Common myeloid progenitor, CD34-positive (primary cell): ENCODE measurements around the gene FAM107B.

Source experiments
- CTCF ChIA-PET: fragments of 350-600 bp; sonication (Branson Sonifier 250); formaldehyde crosslinking; loops from one replicate; lab custom pipeline; 2021; ENCODE audit warnings: antibody characterized with exemption; lab: Charles Lee
- POLR2A ChIA-PET: fragments of 350-600 bp; sonication (Branson Sonifier 250); formaldehyde crosslinking; loops from one replicate; lab custom pipeline; 2021; ENCODE audit warnings: antibody characterized with exemption; lab: Charles Lee
- DNase-seq, 3 donors: peaks; one replicate each; pipeline versions ENCODE4 v3.0.0 to v3.0.0-alpha.2; 2013
- H3K27ac ChIP-seq, 2 experiments: 1 replicate in 1 of 2; 2 replicates in 1 of 2; pipeline ENCODE4 v1.7.0; 2013; ENCODE audit warnings: inconsistent platforms in 2 of 2, low read length in 2 of 2, mild to moderate bottlenecking in 2 of 2, low read depth in 1 of 2, moderate library complexity in 1 of 2; ENCODE audit not compliant: severe bottlenecking in 2 of 2, insufficient read depth in 1 of 2, poor library complexity in 1 of 2
- H3K27me3 ChIP-seq, 5 experiments: replicated peaks in 2 of 5; 1 replicate in 3 of 5; 2 replicates in 2 of 5; pipeline versions ENCODE4 v1.6.1 to v1.7.0; 2013; ENCODE audit warnings: low read length in 4 of 5, mild to moderate bottlenecking in 2 of 5, moderate library complexity in 2 of 5, inconsistent platforms in 1 of 5; ENCODE audit not compliant: insufficient read depth in 5 of 5, control insufficient read depth in 4 of 5
- H3K36me3 ChIP-seq, 4 experiments: 1 replicate in 2 of 4; 2 replicates in 2 of 4; pipeline versions ENCODE4 v1.6.1 to v1.7.0; 2013; ENCODE audit warnings: low read length in 3 of 4, control low read depth in 1 of 4, mild to moderate bottlenecking in 1 of 4; ENCODE audit not compliant: control insufficient read depth in 4 of 4, insufficient read depth in 4 of 4
- H3K4me1 ChIP-seq, 4 experiments: 1 replicate in 3 of 4; 2 replicates in 1 of 4; pipeline versions ENCODE4 v1.6.1 to v1.7.1; 2013; ENCODE audit warnings: low read length in 3 of 4, mild to moderate bottlenecking in 3 of 4, control low read depth in 1 of 4, inconsistent platforms in 1 of 4, moderate library complexity in 1 of 4; ENCODE audit not compliant: control insufficient read depth in 4 of 4, insufficient read depth in 4 of 4; ENCODE audit errors: control extremely low read depth in 1 of 4
- H3K4me3 ChIP-seq, 7 experiments: 1 replicate in 4 of 7; 2 replicates in 3 of 7; pipeline versions ENCODE4 v1.5.1 to v1.7.0; 2013; ENCODE audit warnings: mild to moderate bottlenecking in 7 of 7, low read length in 6 of 7, moderate library complexity in 6 of 7, inconsistent platforms in 2 of 7, low read depth in 2 of 7, control low read depth in 1 of 7; ENCODE audit not compliant: insufficient read depth in 4 of 7, control insufficient read depth in 1 of 7; ENCODE audit errors: extremely low read depth in 1 of 7
- H3K9me3 ChIP-seq, 5 experiments: 1 replicate in 4 of 5; 2 replicates in 1 of 5; pipeline versions ENCODE4 v1.6.1 to v1.7.1; 2013; ENCODE audit warnings: low read length in 4 of 5, mild to moderate bottlenecking in 2 of 5, inconsistent platforms in 1 of 5, low read depth in 1 of 5, moderate library complexity in 1 of 5; ENCODE audit not compliant: control insufficient read depth in 4 of 5, insufficient read depth in 2 of 5; ENCODE audit errors: control extremely low read depth in 1 of 5
- WGBS: methylation state at CpG from one replicate; pipeline ENCODE4 v1.1.5; 2013; ENCODE audit not compliant: insufficient coverage; 5-methylcytosine and 5-hydroxymethylcytosine counted together

The FAM107B gene

DNA sequence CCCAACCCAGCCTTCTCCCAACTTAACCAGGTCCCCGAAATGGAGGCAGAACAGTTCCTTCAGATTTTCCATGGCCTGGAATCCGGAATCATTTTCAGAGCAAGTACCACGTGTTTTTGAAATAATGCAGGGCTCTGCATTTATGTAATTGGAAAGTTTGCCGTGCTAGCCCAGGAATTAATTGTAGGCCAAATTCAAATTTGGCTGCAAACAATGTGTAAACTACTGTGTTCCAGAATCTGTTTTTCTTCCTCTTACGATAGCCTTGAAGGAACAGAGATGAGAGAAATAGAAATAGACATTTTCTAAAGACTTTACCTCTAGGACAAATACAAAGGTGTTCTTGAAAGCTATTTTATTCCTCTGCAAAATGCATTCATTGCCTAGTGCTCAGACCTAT, 77.4 kb downstream of the FAM107B start:
- no peak overlapping the region for H3K4me3 ChIP-seq
- 97% methylated on average over 3 of the region's 5 CpGs for WGBS
- H3K27me3 ChIP-seq, result no peaks in the 10 kb centered on the region
- DNase-seq, result no peak
- POLR2A ChIA-PET, result no interaction called here
- CTCF ChIA-PET, result interaction anchor here (0.5 kb wide), 1 partner anchor 690 kb away, joined by 3 read pairs; no protein-coding TSS in a partner anchor
- H3K9me3 ChIP-seq, result peaks cover 0 to 3% (median 0%) of the 10 kb centered on the region in 5 experiments
- no peak overlapping the region for H3K27ac ChIP-seq
- H3K36me3 ChIP-seq, result no peaks in the 10 kb centered on the region
- peaks cover 0 to 2% (median 0%) of the 10 kb centered on the region in 4 experiments for H3K4me1 ChIP-seq

DNA sequence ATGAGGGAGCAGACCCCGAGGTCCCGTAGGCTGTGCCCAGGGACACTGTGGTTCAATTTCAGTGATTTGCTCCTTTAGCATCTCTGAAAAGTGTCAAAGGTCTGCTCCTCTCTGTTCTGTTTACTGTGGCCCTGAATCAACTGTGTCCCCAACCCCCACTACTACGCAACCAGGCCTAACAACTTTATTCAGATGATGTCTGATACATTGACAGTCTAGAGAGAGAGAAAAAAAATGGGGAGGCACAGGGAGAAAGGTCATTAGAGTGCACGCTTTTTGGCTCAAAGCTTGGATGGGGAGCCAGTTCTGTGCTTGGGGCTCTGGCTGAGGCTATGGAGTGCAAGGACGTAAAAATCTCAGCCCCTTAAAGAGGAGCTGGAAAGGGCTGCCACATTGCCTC, 77.9 kb downstream of the FAM107B start:
- Histone ChIP-seq H3K9me3 (peaks cover 0 to 3% (median 0%) of the 10 kb centered on the region in 5 experiments), H3K4me3 (no peak overlapping the region), H3K36me3 (no peaks in the 10 kb centered on the region), H3K27me3 (no peaks in the 10 kb centered on the region), H3K27ac (no peak overlapping the region), H3K4me1 (peaks cover 0 to 2% (median 0%) of the 10 kb centered on the region in 4 experiments)
- ChIA-PET POLR2A (no interaction called here), CTCF (no interaction called here)
- DNase-seq, result no peak
- 94% methylated on average over 4 of the region's 5 CpGs for WGBS

- CTCF ChIA-PET, result no interaction called here
- Histone ChIP-seq H3K36me3 (no peaks in the 10 kb centered on the region), H3K27ac (no peak overlapping the region), H3K4me1 (peaks cover 0 to 2% (median 0%) of the 10 kb centered on the region in 4 experiments), H3K27me3 (no peaks in the 10 kb centered on the region), H3K9me3 (peaks cover 0 to 3% (median 0%) of the 10 kb centered on the region in 5 experiments), H3K4me3 (no peak overlapping the region)
- POLR2A ChIA-PET, result no interaction called here
- WGBS, result 100% methylated on average over 1 of the region's 3 CpGs
- peak in 1 of 3 donors; percentile 19 for DNase-seq
Observed at GRCh38 chr10:14695847-14696480, 78.7 kb downstream of the FAM107B start.

DNA sequence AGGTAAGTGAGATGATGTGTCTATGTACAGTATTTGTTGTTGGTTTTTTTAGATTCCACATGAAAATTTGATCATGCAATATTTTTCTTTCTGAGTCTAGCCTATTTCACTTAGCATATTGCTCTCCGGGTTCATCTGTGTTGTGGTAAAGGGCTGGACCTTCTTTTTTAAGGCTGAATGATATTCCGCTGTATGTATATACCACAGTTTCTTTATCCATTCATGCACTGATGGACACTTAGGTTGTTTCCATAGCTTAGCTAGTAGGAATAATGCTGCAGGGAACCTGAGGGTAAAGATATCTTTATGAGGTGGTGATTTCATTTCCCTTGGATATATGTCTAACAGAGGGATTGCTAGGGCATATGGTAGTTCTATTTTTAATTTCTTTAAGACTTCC, 80.8 kb downstream of the FAM107B start:
- ChIA-PET POLR2A (no interaction called here), CTCF (no interaction called here)
- no peak overlapping the region for H3K4me3 ChIP-seq
- H3K27me3 ChIP-seq, result no peaks in the 10 kb centered on the region
- no peaks in the 10 kb centered on the region for H3K36me3 ChIP-seq
- H3K4me1 ChIP-seq, result peaks cover 0 to 2% (median under 1%) of the 10 kb centered on the region in 4 experiments
- H3K9me3 ChIP-seq, result no peaks in the 10 kb centered on the region
- no CpG with 5 or more reads among the region's 2 CpGs for WGBS
- no peak overlapping the region for H3K27ac ChIP-seq
- DNase-seq, result no peak

- peaks cover 0 to 9% (median 4%) of the 10 kb centered on the region in 4 experiments for H3K4me1 ChIP-seq
- WGBS, result 73% methylated on average over 12 of the region's 16 CpGs
- no peaks in the 10 kb centered on the region for H3K36me3 ChIP-seq
- H3K27ac ChIP-seq, result no peak overlapping the region
- H3K9me3 ChIP-seq, result no peaks in the 10 kb centered on the region
- H3K4me3 ChIP-seq, result no peak overlapping the region
- no peak for DNase-seq
- no peaks in the 10 kb centered on the region for H3K27me3 ChIP-seq
- ChIA-PET CTCF (no interaction called here), POLR2A (no interaction called here)
Observed at GRCh38 chr10:14692344-14693076, 82.2 kb downstream of the FAM107B start.

DNA sequence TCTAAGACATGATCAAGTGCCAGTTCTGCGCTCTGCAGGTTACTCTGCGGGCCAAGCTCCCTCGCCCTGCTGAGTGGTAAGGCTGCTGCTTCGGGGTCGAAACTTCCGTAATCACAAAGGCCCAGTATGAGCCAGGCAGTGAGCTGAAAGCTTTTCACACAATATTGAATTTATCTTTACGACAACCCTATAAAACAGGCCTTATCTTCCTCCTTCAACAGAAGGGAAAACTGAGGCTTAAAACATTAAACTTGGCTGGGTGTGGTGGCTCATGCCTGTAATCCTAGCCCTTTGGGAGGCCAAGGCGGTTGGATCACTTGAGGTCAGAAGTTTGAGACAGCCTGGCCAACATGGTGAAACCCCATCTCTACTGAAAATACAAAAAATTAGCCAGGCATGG, 83.3 kb downstream of the FAM107B start:
- ChIA-PET POLR2A (no interaction called here), CTCF (no interaction called here)
- Histone ChIP-seq H3K27me3 (no peaks in the 10 kb centered on the region), H3K9me3 (no peaks in the 10 kb centered on the region), H3K4me1 (peaks cover 0 to 9% (median 4%) of the 10 kb centered on the region in 4 experiments), H3K36me3 (no peaks in the 10 kb centered on the region), H3K4me3 (no peak overlapping the region), H3K27ac (no peak overlapping the region)
- 100% methylated on average over 5 of the region's 8 CpGs for WGBS
- no peak for DNase-seq

DNA sequence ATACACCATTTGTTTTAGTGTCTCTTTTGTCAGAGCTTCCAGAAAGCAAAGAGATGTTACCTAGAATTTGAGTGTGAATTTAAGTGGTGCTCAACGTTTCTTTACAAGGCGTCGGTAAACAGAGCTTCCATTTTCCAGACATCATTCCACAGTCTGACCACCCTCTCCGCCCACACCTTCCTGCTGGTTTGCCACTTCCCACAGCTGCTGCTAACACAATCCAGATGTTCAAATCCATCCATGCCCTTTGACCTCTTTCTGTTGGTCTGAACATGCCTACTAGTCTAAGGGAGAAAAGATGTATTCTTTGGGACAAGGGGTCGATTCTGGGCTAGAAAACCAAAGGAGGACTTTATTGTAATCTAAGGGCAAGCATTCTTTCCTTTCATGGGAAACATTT, 86.1 kb downstream of the FAM107B start:
- ChIA-PET CTCF (no interaction called here), POLR2A (no interaction called here)
- 88% methylated on average over 2 of the region's 5 CpGs for WGBS
- Histone ChIP-seq H3K4me1 (peaks cover 0 to 9% (median 2%) of the 10 kb centered on the region in 4 experiments), H3K4me3 (no peak overlapping the region), H3K27me3 (no peaks in the 10 kb centered on the region), H3K9me3 (no peaks in the 10 kb centered on the region), H3K27ac (no peak overlapping the region), H3K36me3 (no peaks in the 10 kb centered on the region)
- DNase-seq, result peak in 1 of 3 donors; percentile 15
